HCT116 (cell line): ENCODE results near the gene DHX15. TPM values are rescaled to one million over a fixed set of nuclear protein-coding genes. Genes with fewer than 3 reads are reported as not detected.

Source experiments
- ATAC-seq: fragments of 200-7000 bp; cut with Tn5 transposase; 2 replicates; pipeline ENCODE4 v1.9.1; 2020; ENCODE audit warnings: mild to moderate bottlenecking, moderate library complexity
- Bru-seq: library from RNA; stranded (reverse); fragments of 400-500 nt; gene quantifications from one replicate; lab custom pipeline; 2021; lab: Mats Ljungman, UMichigan
- BruChase-seq, 2 experiments: library from RNA; stranded (reverse); fragments of 400-500 nt; gene quantifications; one replicate each; lab custom pipeline; 2021; lab: Mats Ljungman, UMichigan
- BruUV-seq: library from RNA; stranded (reverse); fragments of 400-500 nt; replicated peaks from 2 replicates; lab custom pipeline; 2021; lab: Mats Ljungman, UMichigan
- CTCF ChIA-PET: fragments of 300-600 bp; sonication (Branson Sonifier 250); formaldehyde crosslinking; loops from one replicate; lab custom pipeline; 2021; ENCODE audit warnings: antibody characterized with exemption; lab: Charles Lee
- POLR2A ChIA-PET: fragments of 300-600, 350-600 bp; sonication (Branson Sonifier 250); formaldehyde crosslinking; loops from one replicate; lab custom pipeline; 2021; ENCODE audit warnings: antibody characterized with exemption; lab: Charles Lee
- RAD21 ChIA-PET, 2 experiments: fragments of 300-600 bp; sonication (Branson Sonifier 250); formaldehyde crosslinking; loops; one replicate each; lab custom pipeline; 2023; ENCODE audit warnings: low total read pairs in 2 of 2; ENCODE audit not compliant: uncharacterized antibody in 2 of 2, unreplicated experiment in 2 of 2, low non-redundant PET in 1 of 2; lab: Charles Lee
- DNase-seq: peaks from one replicate; pipeline ENCODE4 v3.0.0-alpha.2; 2010; ENCODE audit warnings: low read depth, low spot score
- H2AFZ ChIP-seq: fragments of 200-600 bp; shearing (Covaris generic), sonication (generic); 2 replicates; pipeline ENCODE4 v1.6.1; 2017; ENCODE audit warnings: low read depth, mixed run types, mixed read lengths, antibody characterized with exemption, low read length; ENCODE audit not compliant: poor library complexity, severe bottlenecking
- H3K27ac ChIP-seq: 2 replicates; pipeline ENCODE4 v1.5.1; 2012; ENCODE audit warnings: low read depth, low read length
- H3K27me3 ChIP-seq: fragments of 200-600 bp; sonication (generic); 2 replicates; pipeline ENCODE4 v1.6.1; 2016; ENCODE audit warnings: mixed run types, low read length, mixed read lengths; ENCODE audit not compliant: insufficient read depth
- H3K36me3 ChIP-seq, 2 experiments: fragments of 200-500 bp in 1 of 2; fragments of 200-600 bp in 1 of 2; sonication (Bioruptor generic) in 1 of 2; sonication (generic) in 1 of 2; 2 replicates each; pipeline versions ENCODE4 v1.5.1 to v1.6.1; 2014 to 2016; ENCODE audit warnings: low read length in 2 of 2, inconsistent platforms in 1 of 2, mixed read lengths in 1 of 2, mixed run types in 1 of 2; ENCODE audit not compliant: insufficient read depth in 2 of 2, control insufficient read depth in 1 of 2
- H3K4me1 ChIP-seq, 2 experiments: fragments of 200-600 bp in 1 of 2; sonication (generic) in 1 of 2; 2 replicates each; pipeline versions ENCODE4 v1.5.1 to v1.6.1; 2012 to 2017; ENCODE audit warnings: low read length in 2 of 2, inconsistent platforms in 1 of 2, mild to moderate bottlenecking in 1 of 2, mixed read lengths in 1 of 2, mixed run types in 1 of 2, moderate library complexity in 1 of 2; ENCODE audit not compliant: insufficient read depth in 2 of 2, control insufficient read depth in 1 of 2
- H3K4me2 ChIP-seq: fragments of 200-600 bp; sonication (generic); 2 replicates; pipeline ENCODE4 v1.6.1; 2017; ENCODE audit warnings: mixed run types, low read length, mixed read lengths
- H3K4me3 ChIP-seq, 2 experiments: fragments of 200-600 bp in 1 of 2; sonication (generic) in 1 of 2; replicated peaks in 1 of 2; 2 replicates each; pipeline ENCODE4 v1.5.1; 2011 to 2016; ENCODE audit warnings: low read length in 2 of 2, control low read depth in 1 of 2, low read depth in 1 of 2, mild to moderate bottlenecking in 1 of 2, mixed read lengths in 1 of 2, mixed run types in 1 of 2
- H3K79me2 ChIP-seq: fragments of 200-600 bp; sonication (generic); 2 replicates; pipeline ENCODE4 v1.6.1; 2017; ENCODE audit warnings: mild to moderate bottlenecking, mixed run types, low read length, moderate library complexity, mixed read lengths; ENCODE audit not compliant: insufficient read depth
- H3K9ac ChIP-seq: fragments of 200-600 bp; sonication (generic); 2 replicates; pipeline ENCODE4 v1.6.1; 2016; ENCODE audit warnings: low read length, mixed read lengths
- H3K9me2 ChIP-seq: fragments of 200-600 bp; sonication (generic), shearing (Covaris generic); 2 replicates; pipeline ENCODE4 v1.6.1; 2017; ENCODE audit warnings: mixed run types, mild to moderate bottlenecking, moderate library complexity; ENCODE audit not compliant: insufficient read depth
- H3K9me3 ChIP-seq, 2 experiments: fragments of 200-500 bp in 1 of 2; fragments of 200-600 bp in 1 of 2; sonication (Bioruptor generic) in 1 of 2; sonication (generic) in 1 of 2; 2 replicates each; pipeline ENCODE4 v1.6.1; 2014 to 2017; ENCODE audit warnings: low read length in 2 of 2, mixed read lengths in 2 of 2, inconsistent platforms in 1 of 2, low read depth in 1 of 2, mild to moderate bottlenecking in 1 of 2, mixed run types in 1 of 2, moderate library complexity in 1 of 2; ENCODE audit not compliant: control insufficient read depth in 1 of 2, insufficient read depth in 1 of 2
- H4K20me1 ChIP-seq: fragments of 200-600 bp; sonication (generic), shearing (Covaris generic); 2 replicates; pipeline ENCODE4 v1.6.1; 2017; ENCODE audit warnings: mixed run types, mild to moderate bottlenecking, moderate library complexity; ENCODE audit not compliant: insufficient read depth
- ATF3 ChIP-seq: IDR thresholded peaks from 2 replicates; pipeline ENCODE4 v1.6.1; 2012
- CBX3 ChIP-seq: IDR thresholded peaks from 2 replicates; pipeline ENCODE4 v1.6.1; 2012; ENCODE audit warnings: low read depth
- CEBPB ChIP-seq: IDR thresholded peaks from 2 replicates; pipeline ENCODE4 v1.6.1; 2012; ENCODE audit warnings: low read depth
- EGR1 ChIP-seq: IDR thresholded peaks from 2 replicates; pipeline ENCODE4 v1.6.1; 2012; ENCODE audit warnings: low read depth
- ELF1 ChIP-seq: IDR thresholded peaks from 2 replicates; pipeline ENCODE4 v1.6.1; 2012; ENCODE audit warnings: low read depth, borderline replicate concordance
- EZH2phosphoT487 ChIP-seq: fragments of 200-600 bp; IDR thresholded peaks from 2 replicates; pipeline ENCODE4 v1.6.1; 2018; ENCODE audit warnings: antibody characterized with exemption, borderline replicate concordance
- FOSL1 ChIP-seq: IDR thresholded peaks from 2 replicates; pipeline ENCODE4 v1.6.1; 2012; ENCODE audit warnings: low read depth
- MAX ChIP-seq: IDR thresholded peaks from 2 replicates; pipeline ENCODE4 v1.6.1; 2012
- POLR2A ChIP-seq: IDR thresholded peaks from 2 replicates; pipeline ENCODE4 v1.7.0; 2011; ENCODE audit warnings: borderline replicate concordance; ENCODE audit not compliant: insufficient read depth, insufficient read length; ENCODE audit errors: extremely low read depth
- POLR2AphosphoS5 ChIP-seq: IDR thresholded peaks from 2 replicates; pipeline ENCODE4 v1.6.1; 2011; ENCODE audit warnings: mild to moderate bottlenecking, low read depth, low read length, moderate library complexity
- RAD21 ChIP-seq: IDR thresholded peaks from 2 replicates; pipeline ENCODE4 v1.6.1; 2012; ENCODE audit warnings: low read depth, mild to moderate bottlenecking
- REST ChIP-seq: IDR thresholded peaks from 2 replicates; pipeline ENCODE4 v1.6.1; 2012; ENCODE audit warnings: low read depth
- SIN3A ChIP-seq: IDR thresholded peaks from 2 replicates; pipeline ENCODE4 v1.6.1; 2012; ENCODE audit warnings: low read depth
- SP1 ChIP-seq: IDR thresholded peaks from 2 replicates; pipeline ENCODE4 v1.6.1; 2012; ENCODE audit warnings: low read depth
- TCF7L2 ChIP-seq: IDR thresholded peaks from 2 replicates; pipeline ENCODE4 v1.7.0; 2011; ENCODE audit warnings: borderline replicate concordance, inconsistent platforms; ENCODE audit not compliant: insufficient read depth, insufficient read length; ENCODE audit errors: extremely low read depth
- YY1 ChIP-seq: IDR thresholded peaks from 2 replicates; pipeline ENCODE4 v1.6.1; 2011; ENCODE audit warnings: low read length, low read depth, moderate library complexity, mild to moderate bottlenecking; ENCODE audit not compliant: insufficient replicate concordance; ENCODE audit errors: extremely low read depth
- ZBTB33 ChIP-seq: IDR thresholded peaks from 2 replicates; pipeline ENCODE4 v1.6.1; 2011; ENCODE audit warnings: mild to moderate bottlenecking, low read length, moderate library complexity; ENCODE audit not compliant: insufficient replicate concordance; ENCODE audit errors: extremely low read depth
- ZFX ChIP-seq: fragments of 450-650 bp; IDR thresholded peaks from 2 replicates; pipeline ENCODE4 v1.6.1; 2017
- intact Hi-C: fragments of 100-400 bp; cut with micrococcal nuclease; formaldehyde crosslinking; loops from 2 replicates; pipeline ENCODE4 v1.10.0; 2022
- long read RNA-seq: library from polyadenylated mRNA; unstranded; transcript quantifications from one replicate; pipeline ENCODE4 v2.0.0, GENCODE V29; 2021; ENCODE audit not compliant: unreplicated experiment
- polyA plus RNA-seq: library from polyadenylated mRNA; unstranded; fragments of >200 nt; gene quantifications from 2 replicates; pipeline ENCODE4 v1.2.1, GENCODE V29; 2012; ENCODE audit warnings: missing spikeins
- total RNA-seq: library from RNA; stranded (reverse); gene quantifications from one replicate; pipeline ENCODE4 v1.2.1, GENCODE V29; 2021; ENCODE audit not compliant: unreplicated experiment

Gene DHX15
- total RNA-seq (195 TPM), Bru-seq, nascent RNA (percentile 98 among the genes with signal in this experiment), BruChase-seq, experiment 1, labeled RNA remaining after a 6-hour chase (percentile 97 among the genes with signal in this experiment), BruChase-seq, experiment 2, labeled RNA remaining after a 2-hour chase (percentile 97 among the genes with signal in this experiment)
- polyA plus RNA-seq = 104 and 107 TPM in 2 replicates
- long read RNA-seq, transcript DHX15-201 (14 exons, 2,994 nt) = major isoform, 365 of 454 reads
- long read RNA-seq, partial matches to known transcripts = 46 of 454 reads
- long read RNA-seq, other reads (novel, unspliced or antisense) = 37 of 454 reads

- Histone ChIP-seq H3K79me2 (peaks cover 51% of the 10 kb centered on the region), H3K4me3 (peak within 1 kb of the TSS; percentile 87 to 94), H3K9me2 (no peaks in the 10 kb centered on the region), H2AFZ (peak within 1 kb of the TSS; percentile 18), H4K20me1 (peaks cover 26% of the 10 kb centered on the region), H3K9ac (peak within 1 kb of the TSS; percentile 100), H3K27me3 (no peaks in the 10 kb centered on the region), H3K4me2 (peak within 1 kb of the TSS; percentile 78), H3K9me3 (no peaks in the 10 kb centered on the region), H3K36me3 (peaks cover 2 to 19% of the 10 kb centered on the region in 2 experiments; a peak in 2 of 4 replicates), H3K4me1 (peaks cover 8 to 29% of the 10 kb centered on the region in 2 experiments), H3K27ac (peak within 1 kb of the TSS; percentile 94)
- DNase-seq (peak; percentile 95), ATAC-seq (peak; percentile 91)
- BruUV-seq = no TSS peak
- ChIA-PET POLR2A (interaction anchor here (0.7 to 1.9 kb wide), 8 partner anchors 11 to 71 kb away, joined by 3 to 10 read pairs (median 5); no protein-coding TSS in a partner anchor), RAD21 (interaction anchor here in 1 of 2 experiments (0.6 to 1.3 kb wide), 2 partner anchors 11 to 103 kb away, joined by 3 read pairs; no protein-coding TSS in a partner anchor), CTCF (interaction anchor here (0.7 to 1.0 kb wide), 4 partner anchors 26 to 111 kb away, joined by 3 to 4 read pairs (median 3); no protein-coding TSS in a partner anchor)
- peak; percentile 86 for TF ChIP-seq MAX
- no peak for TF ChIP-seq EGR1
- peak; percentile 83 for TF ChIP-seq POLR2A
- no peak for TF ChIP-seq CEBPB
- peak; percentile 64 for TF ChIP-seq SP1
- TF ChIP-seq FOSL1 = no peak
- TF ChIP-seq YY1 = peak; percentile 94
- peak; percentile 95 for TF ChIP-seq POLR2AphosphoS5
- TF ChIP-seq EZH2phosphoT487 = no peak
- TF ChIP-seq ZFX = peak; percentile 91
- no peak for TF ChIP-seq REST
- TF ChIP-seq SIN3A = peak; percentile 73; the same call in 1 of the 2 replicates
- no peak for TF ChIP-seq ZBTB33
- peak; percentile 41; the same call in 1 of the 2 replicates for TF ChIP-seq CBX3
- no peak for TF ChIP-seq ATF3
- TF ChIP-seq RAD21 = no peak
- TF ChIP-seq ELF1 = peak; percentile 37; the same call in 1 of the 2 replicates
- TF ChIP-seq TCF7L2 = peak; percentile 25
- intact Hi-C loops = loop anchor here (1.0 to 2.0 kb wide), 2 partner anchors 14 to 102 kb away; no protein-coding TSS in a partner anchor
These were observed at the start of gene DHX15 for GRCh38 chr4:24584211-24584850. Gene DHX15 (minus strand): TSS chr4:24584554. CDS start chr4:24584393, 161 bp downstream.
